ENCODE results near the gene COL6A3.
"Not testable (repeated sequence)": the region's sequence is repeated elsewhere in the genome, so short reads cannot be mapped to it uniquely, and the experiment has no call there.

COL6A3 gene

DNA sequence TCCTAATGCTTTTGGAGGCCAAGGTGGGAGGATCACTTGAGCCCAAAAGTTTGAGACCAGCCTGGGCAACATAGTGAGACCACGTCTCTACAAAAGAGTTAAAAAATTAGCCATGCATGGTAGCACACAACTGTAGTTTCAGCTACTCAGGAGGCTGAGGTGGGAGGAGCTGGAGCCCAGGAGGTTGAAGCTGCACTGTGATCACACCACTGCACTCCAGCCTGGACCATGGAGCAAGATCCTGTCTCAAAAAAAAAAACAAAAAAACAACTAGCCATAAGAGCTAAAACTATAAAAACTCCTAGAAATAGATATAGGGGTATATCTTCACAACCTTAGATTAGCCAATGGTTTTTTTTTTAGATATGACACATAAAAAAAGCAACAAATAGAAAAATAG lies 16.9 kb upstream of the COL6A3 start:
- Mint-ChIP-seq H3K4me1 (peaks cover 97% of the 10 kb centered on the region), H3K4me3 (no peak overlapping the region), H3K9me3 (peaks cover 5% of the 10 kb centered on the region), H3K27ac (peak overlapping the region; percentile 8), H3K27me3 (no peaks in the 10 kb centered on the region), H3K36me3 (peaks cover 7% of the 10 kb centered on the region)

DNA sequence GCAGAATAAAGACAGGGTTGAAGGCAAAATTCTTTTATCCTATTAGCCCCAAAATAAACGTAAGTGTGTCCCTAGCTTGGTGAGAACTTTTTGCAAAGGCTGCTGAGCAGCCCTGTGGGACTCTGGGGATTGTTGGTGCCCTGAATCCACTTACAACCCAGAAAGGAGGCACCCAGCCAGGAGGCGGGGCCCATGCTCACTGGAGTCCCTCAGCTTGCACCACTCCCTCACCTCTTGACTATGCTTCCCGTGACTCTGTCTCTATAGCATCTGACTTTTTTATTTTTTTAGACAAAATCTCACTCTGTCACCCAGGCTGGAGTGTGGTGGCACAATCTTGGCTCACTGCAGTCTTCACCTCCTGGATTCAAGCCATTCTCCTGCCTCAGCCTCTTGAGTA lies 15.8 kb upstream of the COL6A3 start:
- Mint-ChIP-seq H3K27ac (peak overlapping the region; percentile 65), H3K27me3 (no peaks in the 10 kb centered on the region), H3K9me3 (peaks cover 5% of the 10 kb centered on the region), H3K4me3 (peak overlapping the region; percentile 52), H3K4me1 (peaks cover 97% of the 10 kb centered on the region), H3K36me3 (peaks cover 7% of the 10 kb centered on the region)

DNA sequence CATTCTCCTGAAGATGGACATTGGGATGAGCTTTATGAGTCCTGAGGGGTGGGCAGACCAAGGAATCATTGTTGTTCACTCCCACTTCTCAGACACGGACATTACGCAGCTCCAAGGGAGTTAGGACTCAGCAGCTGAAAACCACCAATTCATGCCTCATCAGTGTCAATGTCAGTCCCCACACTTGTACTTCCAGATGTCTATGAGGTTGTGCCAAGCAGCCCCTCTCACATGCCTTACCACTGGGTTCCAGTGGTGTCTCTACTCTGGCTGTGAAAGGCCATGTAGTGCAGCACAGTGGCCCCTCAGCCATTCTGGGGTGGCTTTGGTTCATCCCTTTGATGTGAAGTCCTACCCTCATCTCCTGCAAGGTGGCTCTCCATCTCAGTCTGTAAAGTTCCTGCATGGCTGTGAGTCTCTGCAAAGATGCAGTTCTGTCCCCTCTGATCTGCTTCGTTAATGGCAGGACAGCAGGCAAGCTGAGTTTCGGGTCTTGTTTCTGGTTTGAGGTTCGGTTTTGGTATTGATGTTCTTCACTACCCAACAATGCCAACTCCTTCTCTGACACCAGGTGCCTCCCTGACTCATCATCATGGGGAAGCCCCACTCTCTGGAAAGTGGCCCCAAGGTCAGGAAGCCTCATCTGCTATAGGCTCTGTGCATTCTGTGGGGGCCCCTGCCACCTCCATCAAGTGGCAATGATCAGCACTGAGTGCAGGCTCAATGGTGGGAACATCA lies 14.0 kb upstream of the COL6A3 start:
- H3K4me3 Mint-ChIP-seq, result peak overlapping the region; percentile 58
- H3K27ac Mint-ChIP-seq, result peak overlapping the region; percentile 90
- no peaks in the 10 kb centered on the region for H3K27me3 Mint-ChIP-seq
- H3K4me1 Mint-ChIP-seq, result peaks cover 92% of the 10 kb centered on the region
- H3K9me3 Mint-ChIP-seq, result peaks cover 5% of the 10 kb centered on the region
- peaks cover 7% of the 10 kb centered on the region for H3K36me3 Mint-ChIP-seq

DNA sequence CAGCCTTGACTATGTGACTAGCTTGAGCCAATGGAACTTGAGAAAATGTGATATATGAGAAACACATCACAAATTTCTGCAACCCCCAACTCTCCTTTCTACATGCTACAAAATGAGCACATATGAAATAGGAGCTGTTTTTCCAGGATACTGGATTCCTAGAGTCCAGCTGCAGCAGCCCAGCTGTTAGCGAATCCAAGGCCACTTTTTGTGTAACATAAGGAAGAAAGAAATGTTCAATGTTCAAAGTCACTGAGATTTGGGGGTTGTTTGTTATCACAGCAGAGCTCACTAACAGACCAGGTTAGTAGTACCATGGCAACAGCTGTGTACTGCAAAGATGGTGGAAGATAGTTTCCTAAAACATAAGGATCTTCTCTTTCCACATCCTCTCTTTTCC lies 12.6 kb upstream of the COL6A3 start:
- Mint-ChIP-seq H3K4me1 (peaks cover 88% of the 10 kb centered on the region), H3K27ac (no peak overlapping the region), H3K36me3 (peaks cover 7% of the 10 kb centered on the region), H3K27me3 (no peaks in the 10 kb centered on the region), H3K4me3 (no peak overlapping the region), H3K9me3 (peaks cover 5% of the 10 kb centered on the region)

DNA sequence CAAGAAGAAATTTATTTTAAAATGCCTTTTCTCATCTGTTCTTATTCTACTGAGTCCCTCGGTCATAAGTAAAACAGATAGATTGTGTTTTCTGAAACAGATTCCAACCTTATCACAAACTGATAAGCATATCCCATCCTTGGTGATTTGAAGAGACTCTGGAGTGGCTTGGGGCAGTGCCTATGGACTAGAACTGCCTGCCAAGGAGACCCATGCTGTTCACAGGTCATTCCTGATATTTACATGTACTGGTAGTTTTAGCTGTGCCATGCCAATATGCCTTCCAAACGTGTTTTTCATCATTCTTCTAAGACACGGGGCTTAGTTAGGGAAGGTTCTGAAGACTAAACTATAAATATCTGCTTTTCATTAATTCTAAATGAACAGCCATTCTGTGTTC lies 11.4 kb upstream of the COL6A3 start:
- Mint-ChIP-seq H3K27me3 (no peaks in the 10 kb centered on the region), H3K4me1 (peaks cover 83% of the 10 kb centered on the region), H3K4me3 (no peak overlapping the region), H3K9me3 (peaks cover 5% of the 10 kb centered on the region), H3K27ac (no peak overlapping the region), H3K36me3 (peaks cover 7% of the 10 kb centered on the region)

DNA sequence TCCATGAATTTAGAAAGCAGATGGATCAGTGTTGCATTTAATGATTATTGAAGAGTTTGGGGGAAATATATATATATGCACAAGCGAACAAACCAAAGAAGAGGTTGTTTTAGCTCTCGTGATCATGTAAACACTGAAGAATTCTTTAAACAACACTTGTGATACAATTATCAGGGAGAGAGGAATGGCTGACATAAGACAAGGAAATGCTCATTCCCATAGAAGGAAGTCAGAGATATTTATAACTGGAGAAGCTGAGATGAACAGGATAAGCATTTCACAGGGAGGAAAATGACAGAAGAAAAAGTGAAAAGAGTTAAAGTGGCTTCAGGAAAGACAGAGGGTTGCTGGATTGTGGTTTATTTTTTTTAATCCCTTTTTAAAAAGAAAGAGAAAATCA lies 10.6 kb upstream of the COL6A3 start:
- H3K27me3 Mint-ChIP-seq, result no peaks in the 10 kb centered on the region
- no peak overlapping the region for H3K4me3 Mint-ChIP-seq
- peaks cover 5% of the 10 kb centered on the region for H3K9me3 Mint-ChIP-seq
- H3K27ac Mint-ChIP-seq, result peak overlapping the region; percentile 36
- H3K4me1 Mint-ChIP-seq, result peaks cover 75% of the 10 kb centered on the region
- peaks cover 7% of the 10 kb centered on the region for H3K36me3 Mint-ChIP-seq

DNA sequence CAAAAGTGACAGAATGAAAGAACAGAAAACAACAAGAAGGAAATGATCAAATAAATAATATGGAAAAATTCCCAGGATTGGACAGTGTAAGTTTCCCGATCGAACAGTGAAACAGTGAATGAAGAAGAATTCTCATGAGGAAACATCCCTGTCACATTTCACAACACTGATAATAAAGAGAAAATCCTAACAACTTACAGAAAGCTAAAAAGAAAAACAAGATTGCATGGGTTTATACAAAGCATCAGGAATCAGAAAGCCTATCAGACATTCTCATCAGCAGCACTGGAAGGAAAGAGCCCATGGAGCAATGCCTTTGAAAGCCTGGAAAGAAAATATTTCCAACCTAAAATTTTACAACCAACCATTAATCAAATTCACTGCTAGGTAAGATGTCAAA lies 9.9 kb upstream of the COL6A3 start:
- Mint-ChIP-seq H3K27me3 (no peaks in the 10 kb centered on the region), H3K4me1 (peaks cover 68% of the 10 kb centered on the region), H3K36me3 (peaks cover 7% of the 10 kb centered on the region), H3K4me3 (no peak overlapping the region), H3K27ac (no peak overlapping the region), H3K9me3 (peaks cover 5% of the 10 kb centered on the region)

DNA sequence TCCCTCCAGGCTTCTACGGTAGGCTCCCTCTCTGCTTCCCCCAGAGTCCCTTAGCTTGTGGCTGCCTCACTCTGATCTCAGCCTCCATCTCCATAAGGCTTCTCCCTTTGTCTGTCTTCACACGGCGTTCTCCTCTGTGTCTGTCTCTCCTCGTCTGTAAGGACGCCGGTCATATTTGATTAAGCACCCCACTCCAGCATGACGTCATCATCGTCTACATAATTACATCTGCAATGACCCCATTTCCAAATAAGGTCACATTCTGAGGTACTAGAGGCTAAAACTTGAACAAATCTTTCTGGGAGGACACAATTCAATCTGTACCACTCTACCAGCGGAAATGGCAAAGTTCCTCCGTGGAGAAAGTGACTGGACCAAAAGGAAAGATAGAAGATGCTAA lies 8.3 kb upstream of the COL6A3 start:
- peaks cover 52% of the 10 kb centered on the region for H3K4me1 Mint-ChIP-seq
- no peak overlapping the region for H3K27ac Mint-ChIP-seq
- H3K9me3 Mint-ChIP-seq, result no peaks in the 10 kb centered on the region
- no peaks in the 10 kb centered on the region for H3K27me3 Mint-ChIP-seq
- H3K36me3 Mint-ChIP-seq, result peaks cover 3% of the 10 kb centered on the region
- no peak overlapping the region for H3K4me3 Mint-ChIP-seq

DNA sequence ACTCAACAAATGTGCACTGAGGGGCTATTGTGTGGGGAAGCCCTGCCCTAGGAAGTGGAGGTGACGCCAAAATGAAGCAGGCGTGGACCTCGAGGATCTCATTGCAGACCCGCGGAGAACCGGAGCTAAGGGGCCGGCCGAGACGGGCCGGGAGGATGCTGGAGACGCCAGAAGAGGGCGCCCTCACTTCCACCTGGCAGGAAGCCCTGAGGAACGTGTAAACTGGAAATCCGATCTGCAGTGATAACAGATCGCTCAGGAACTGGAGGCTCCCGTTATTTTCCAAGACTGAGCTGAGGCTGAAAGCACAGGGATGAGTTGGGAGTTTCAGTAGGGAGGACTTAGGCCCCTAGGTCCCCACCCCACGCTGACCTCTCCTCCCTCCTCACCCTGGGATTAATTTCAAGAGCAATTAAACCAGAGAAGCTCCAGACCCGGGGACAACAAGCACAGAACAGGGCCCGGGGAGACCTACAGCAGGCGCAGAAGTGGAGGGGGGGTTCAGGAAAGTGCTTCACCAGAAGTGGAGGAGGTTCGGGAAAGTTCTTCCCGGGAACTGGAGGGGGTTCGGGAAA lies 7.7 kb upstream of the COL6A3 start:
- Mint-ChIP-seq H3K36me3 (peaks cover 2% of the 10 kb centered on the region), H3K27ac (peak overlapping the region; percentile 74), H3K9me3 (no peaks in the 10 kb centered on the region), H3K4me1 (peaks cover 46% of the 10 kb centered on the region), H3K27me3 (no peaks in the 10 kb centered on the region), H3K4me3 (peak overlapping the region; percentile 67)

DNA sequence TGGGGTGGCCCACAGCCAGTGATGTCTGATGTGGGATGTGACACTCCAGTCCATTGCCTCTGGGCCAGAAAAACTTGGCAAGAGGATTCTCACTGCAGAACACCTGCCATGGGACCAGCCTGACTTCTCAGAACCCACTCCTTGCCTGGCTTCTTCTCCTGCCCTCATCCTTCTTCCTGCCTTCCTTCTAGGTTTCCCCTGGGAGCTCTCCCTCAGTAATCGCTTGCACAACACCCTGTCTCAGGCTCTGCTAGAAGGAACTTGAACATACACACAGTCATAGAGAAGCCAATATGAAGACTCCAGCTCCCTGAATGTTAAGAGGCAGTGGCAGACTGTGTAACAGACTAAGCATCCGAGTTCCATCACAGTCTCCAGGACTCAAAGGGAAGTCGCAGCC lies 4.3 kb upstream of the COL6A3 start:
- no peaks in the 10 kb centered on the region for H3K9me3 Mint-ChIP-seq
- no peaks in the 10 kb centered on the region for H3K27me3 Mint-ChIP-seq
- H3K4me3 Mint-ChIP-seq, result no peak overlapping the region
- H3K4me1 Mint-ChIP-seq, result peaks cover 16% of the 10 kb centered on the region
- H3K27ac Mint-ChIP-seq, result no peak overlapping the region
- H3K36me3 Mint-ChIP-seq, result no peaks in the 10 kb centered on the region

DNA sequence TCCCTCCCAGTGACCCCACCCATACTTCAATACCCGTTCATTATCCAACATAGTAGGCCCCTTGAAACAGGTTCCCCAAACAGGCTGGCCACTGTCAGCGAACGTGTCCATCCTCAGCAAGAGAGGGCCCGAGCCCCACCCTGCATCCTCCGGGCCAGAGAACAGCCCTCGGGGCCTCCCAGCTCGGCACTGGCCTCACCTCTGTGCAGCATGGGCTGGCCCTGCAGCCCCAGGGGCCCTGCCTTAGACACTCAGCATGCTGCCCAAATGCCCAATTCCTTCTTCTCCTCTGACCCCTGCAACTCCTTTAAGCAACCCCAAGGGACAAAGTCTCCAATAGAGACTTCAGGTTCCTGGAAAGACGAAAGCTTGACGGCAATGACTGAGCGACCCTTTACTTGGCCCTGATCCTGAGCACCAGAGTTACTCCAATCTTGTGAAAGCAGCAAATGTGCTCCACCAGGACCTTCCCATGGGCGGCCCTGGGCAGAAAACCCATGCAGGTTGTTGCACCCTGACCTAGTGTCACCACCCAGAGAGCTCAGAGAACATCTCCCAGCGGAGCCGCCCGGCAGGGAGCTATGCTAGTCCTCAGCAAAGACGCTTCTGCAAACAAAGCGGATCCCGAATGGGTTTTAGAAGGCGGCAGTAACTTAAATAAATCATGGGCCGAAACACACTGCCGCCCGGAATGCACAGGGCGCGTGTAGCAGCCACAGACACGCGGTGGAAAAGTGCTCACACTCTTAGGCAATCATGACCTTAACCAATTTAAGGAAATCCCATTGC lies 782 bp downstream of the COL6A3 start:
- no peaks in the 10 kb centered on the region for H3K9me3 Mint-ChIP-seq
- H3K4me1 Mint-ChIP-seq, result no peaks in the 10 kb centered on the region
- H3K27ac Mint-ChIP-seq, result no peak overlapping the region

DNA sequence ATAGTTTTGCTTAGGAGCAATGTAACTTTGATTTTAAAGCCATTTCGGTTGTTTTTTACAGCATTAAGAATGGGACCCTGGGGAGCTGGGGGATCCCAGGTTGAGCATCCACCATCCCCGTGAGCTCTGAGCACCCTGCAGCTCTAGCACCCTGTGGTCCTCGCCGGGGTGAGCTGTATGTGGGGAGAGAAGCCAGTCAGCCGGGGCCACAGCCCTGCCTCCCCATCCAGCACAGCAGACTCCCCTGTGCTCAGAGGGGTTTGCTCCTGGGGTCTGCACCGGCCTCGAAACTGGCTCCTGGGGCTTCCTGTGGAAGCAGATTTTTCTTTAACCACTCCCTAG lies 1.3 kb downstream of the COL6A3 start:
- H3K27me3 Mint-ChIP-seq, result no peaks in the 10 kb centered on the region
- H3K36me3 Mint-ChIP-seq, result no peaks in the 10 kb centered on the region

More for the DNA sequence above, 782 bp downstream of the COL6A3 start:
- no peaks in the 10 kb centered on the region for H3K36me3 Mint-ChIP-seq
- no peak overlapping the region for H3K4me3 Mint-ChIP-seq
- H3K27me3 Mint-ChIP-seq, result no peaks in the 10 kb centered on the region

DNA sequence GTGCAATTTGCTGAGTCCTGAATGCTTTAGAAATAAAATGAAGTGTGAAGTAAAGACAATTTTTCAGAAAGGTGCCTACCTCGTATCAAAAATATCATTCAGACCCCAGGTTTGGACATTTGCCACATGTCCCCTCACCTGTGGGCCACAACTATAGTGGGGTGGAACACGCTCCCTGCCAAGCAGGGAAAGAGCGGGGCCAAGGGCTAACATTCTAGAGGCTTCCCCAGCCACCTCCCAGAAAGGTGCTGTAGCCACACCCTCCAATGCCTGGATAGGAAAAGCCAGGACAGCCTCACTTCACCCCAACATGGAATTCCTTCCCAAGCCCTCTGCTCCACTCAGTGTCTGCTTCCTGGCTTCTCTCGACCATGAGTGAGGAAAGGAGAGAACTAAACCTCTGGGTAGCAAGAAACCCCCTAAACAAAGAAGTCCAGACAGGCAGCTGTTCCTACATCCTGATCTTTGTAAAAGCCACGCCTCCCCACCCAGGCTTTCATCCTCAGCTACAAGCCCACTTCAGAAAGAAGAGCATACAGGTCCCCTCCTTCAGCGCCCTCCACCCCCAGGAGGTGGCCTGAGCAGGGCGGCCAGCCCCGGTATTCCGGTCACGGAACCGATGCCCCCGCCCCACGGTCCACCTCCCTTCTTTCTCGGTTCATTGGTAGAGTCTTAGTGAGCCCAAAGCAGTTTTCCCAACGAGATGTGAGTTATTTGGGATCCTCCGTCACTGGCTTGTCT lies 2.1 kb downstream of the COL6A3 start:
- Mint-ChIP-seq H3K9me3 (no peaks in the 10 kb centered on the region), H3K4me3 (no peak overlapping the region), H3K4me1 (no peaks in the 10 kb centered on the region), H3K27me3 (no peaks in the 10 kb centered on the region), H3K36me3 (no peaks in the 10 kb centered on the region), H3K27ac (no peak overlapping the region)

More for the DNA sequence above, 1.3 kb downstream of the COL6A3 start:
- Mint-ChIP-seq H3K4me3 (no peak overlapping the region), H3K9me3 (no peaks in the 10 kb centered on the region), H3K27ac (no peak overlapping the region), H3K4me1 (no peaks in the 10 kb centered on the region)

DNA sequence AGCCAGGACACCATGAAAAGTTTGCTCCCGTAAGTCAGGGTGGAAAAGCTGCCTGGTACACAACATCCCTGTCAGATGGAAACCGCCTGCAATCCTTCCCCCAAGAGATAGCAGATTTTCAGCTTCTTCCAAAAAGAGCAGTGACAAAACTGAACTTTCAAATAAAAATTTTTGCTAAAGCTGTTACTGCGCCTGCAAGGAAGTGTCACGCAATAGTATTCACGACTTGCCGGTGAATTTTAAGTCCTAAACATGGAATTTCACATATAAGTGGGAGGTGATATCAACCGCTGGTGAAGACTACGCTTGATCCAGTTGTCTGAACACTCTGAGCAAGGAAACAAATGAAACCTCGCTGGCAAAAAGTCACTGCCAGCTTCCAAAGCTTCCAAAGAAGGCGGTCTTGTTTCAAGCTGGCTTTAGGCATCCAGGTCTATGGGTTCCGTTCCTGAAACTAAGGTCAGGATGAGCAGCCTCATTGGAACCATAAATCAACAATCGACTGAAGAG lies 2.8 kb downstream of the COL6A3 start:
- Mint-ChIP-seq H3K4me1 (no peaks in the 10 kb centered on the region), H3K36me3 (no peaks in the 10 kb centered on the region), H3K9me3 (no peaks in the 10 kb centered on the region), H3K27ac (no peak overlapping the region), H3K27me3 (no peaks in the 10 kb centered on the region), H3K4me3 (no peak overlapping the region)

DNA sequence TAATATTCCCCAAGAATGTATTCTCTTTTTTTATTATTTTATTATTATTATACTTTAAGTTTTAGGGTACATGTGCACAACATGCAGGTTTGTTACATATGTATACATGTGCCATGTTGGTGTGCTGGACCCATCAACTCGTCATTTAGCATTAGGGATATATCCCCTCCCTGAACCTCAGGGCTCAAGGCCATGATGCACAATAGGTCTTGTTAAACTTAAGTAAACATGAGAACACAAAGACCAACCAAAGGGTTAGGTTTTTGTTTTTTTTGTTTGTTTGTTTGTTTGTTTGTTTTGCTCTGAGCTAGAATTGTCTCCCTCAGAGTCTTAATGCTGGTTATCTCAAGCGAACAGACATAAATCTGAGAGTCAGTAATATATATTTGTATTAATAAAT lies 4.7 kb downstream of the COL6A3 start:
- not testable (repeated sequence) for H3K4me1 Mint-ChIP-seq, H3K36me3 Mint-ChIP-seq, H3K9me3 Mint-ChIP-seq, H3K4me3 Mint-ChIP-seq, H3K27me3 Mint-ChIP-seq, H3K27ac Mint-ChIP-seq

Data from activated naive CD4-positive, alpha-beta T cell treated with anti-CD3 and anti-CD28 coated beads, Interleukin-2, amount 50 U/mL, for 24 hours (primary cell).